ENCODE results near the gene CYP27A1. TPM values are rescaled to one million over a fixed set of nuclear protein-coding genes. Genes with fewer than 3 reads are reported as not detected.

CYP27A1 gene
- total RNA-seq, 3 donors from 2014 or later: 0.14 to 0.26 (median 0.15) TPM

GRCh38 chr2:218786133-218786532 is 4.2 kb downstream of the CYP27A1 start:
- no peaks in the 10 kb centered on the region for H3K36me3 Mint-ChIP-seq (ENCODE audit: insufficient read depth)
- ATAC-seq (no peak), DNase-seq (no peak)
- H3K4me1 Mint-ChIP-seq (ENCODE audit: low read depth): peaks cover 3% of the 10 kb centered on the region
- H3K27me3 Mint-ChIP-seq (ENCODE audit: low read depth): peaks cover 39% of the 10 kb centered on the region
- no peak overlapping the region for H3K4me3 Mint-ChIP-seq
- H3K9me3 Mint-ChIP-seq: peaks cover 4% of the 10 kb centered on the region

GRCh38 chr2:218788529-218789255 is 6.7 kb downstream of the CYP27A1 start:
- ATAC-seq (no peak), DNase-seq (no peak)
- Mint-ChIP-seq H3K4me1 (ENCODE audit: low read depth) (no peaks in the 10 kb centered on the region), H3K36me3 (ENCODE audit: insufficient read depth) (no peaks in the 10 kb centered on the region), H3K27me3 (ENCODE audit: low read depth) (peaks cover 27% of the 10 kb centered on the region), H3K4me3 (no peak overlapping the region), H3K9me3 (peaks cover 4% of the 10 kb centered on the region)

- no peaks in the 10 kb centered on the region for H3K4me1 Mint-ChIP-seq (ENCODE audit: low read depth)
- ATAC-seq (no peak), DNase-seq (no peak)
- H3K27me3 Mint-ChIP-seq (ENCODE audit: low read depth): peaks cover 39% of the 10 kb centered on the region
- H3K36me3 Mint-ChIP-seq (ENCODE audit: insufficient read depth): no peaks in the 10 kb centered on the region
- H3K9me3 Mint-ChIP-seq: peaks cover 4% of the 10 kb centered on the region
- no peak overlapping the region for H3K4me3 Mint-ChIP-seq
These were observed 10.5 kb downstream of the CYP27A1 start for GRCh38 chr2:218792433-218792832.

GRCh38 chr2:218796691-218797090 is 14.7 kb downstream of the CYP27A1 start:
- Mint-ChIP-seq H3K4me1 (ENCODE audit: low read depth) (no peaks in the 10 kb centered on the region), H3K9me3 (no peaks in the 10 kb centered on the region), H3K36me3 (ENCODE audit: insufficient read depth) (no peaks in the 10 kb centered on the region), H3K27me3 (ENCODE audit: low read depth) (peaks cover 36% of the 10 kb centered on the region), H3K4me3 (no peak overlapping the region)
- ATAC-seq: no peak
- DNase-seq: no peak

GRCh38 chr2:218798767-218799504 is 17.0 kb downstream of the CYP27A1 start:
- Mint-ChIP-seq H3K4me3 (no peak overlapping the region), H3K4me1 (ENCODE audit: low read depth) (peaks cover 4% of the 10 kb centered on the region), H3K9me3 (no peaks in the 10 kb centered on the region), H3K36me3 (ENCODE audit: insufficient read depth) (no peaks in the 10 kb centered on the region), H3K27me3 (ENCODE audit: low read depth) (peaks cover 32% of the 10 kb centered on the region)
- DNase-seq: no peak
- ATAC-seq: no peak

GRCh38 chr2:218799990-218800389 is 18.0 kb downstream of the CYP27A1 start:
- H3K9me3 Mint-ChIP-seq: peaks cover 10% of the 10 kb centered on the region
- H3K27me3 Mint-ChIP-seq (ENCODE audit: low read depth): peaks cover 26% of the 10 kb centered on the region
- DNase-seq: no peak
- no peaks in the 10 kb centered on the region for H3K36me3 Mint-ChIP-seq (ENCODE audit: insufficient read depth)
- no peak overlapping the region for H3K4me3 Mint-ChIP-seq
- ATAC-seq: no peak
- H3K4me1 Mint-ChIP-seq (ENCODE audit: low read depth): peaks cover 4% of the 10 kb centered on the region

- no peaks in the 10 kb centered on the region for H3K36me3 Mint-ChIP-seq (ENCODE audit: insufficient read depth)
- no peak for DNase-seq
- ATAC-seq: no peak
- H3K9me3 Mint-ChIP-seq: peaks cover 18% of the 10 kb centered on the region
- H3K4me3 Mint-ChIP-seq: no peak overlapping the region
- H3K4me1 Mint-ChIP-seq (ENCODE audit: low read depth): peaks cover 4% of the 10 kb centered on the region
- H3K27me3 Mint-ChIP-seq (ENCODE audit: low read depth): peaks cover 23% of the 10 kb centered on the region
These were observed 20.5 kb downstream of the CYP27A1 start for GRCh38 chr2:218802386-218802994.

GRCh38 chr2:218804817-218805216 is 22.9 kb downstream of the CYP27A1 start:
- no peak for DNase-seq
- peaks cover 25% of the 10 kb centered on the region for H3K27me3 Mint-ChIP-seq (ENCODE audit: low read depth)
- H3K4me3 Mint-ChIP-seq: no peak overlapping the region
- ATAC-seq: no peak
- peaks cover 18% of the 10 kb centered on the region for H3K9me3 Mint-ChIP-seq
- no peaks in the 10 kb centered on the region for H3K36me3 Mint-ChIP-seq (ENCODE audit: insufficient read depth)
- peaks cover 4% of the 10 kb centered on the region for H3K4me1 Mint-ChIP-seq (ENCODE audit: low read depth)

GRCh38 chr2:218805627-218806026 is 23.7 kb downstream of the CYP27A1 start:
- peaks cover 4% of the 10 kb centered on the region for H3K4me1 Mint-ChIP-seq (ENCODE audit: low read depth)
- H3K36me3 Mint-ChIP-seq (ENCODE audit: insufficient read depth): no peaks in the 10 kb centered on the region
- no peak for ATAC-seq

GRCh38 chr2:218806346-218806978 is 24.5 kb downstream of the CYP27A1 start:
- DNase-seq: no peak
- ATAC-seq: no peak
- Mint-ChIP-seq H3K4me1 (ENCODE audit: low read depth) (peaks cover 4% of the 10 kb centered on the region), H3K27me3 (ENCODE audit: low read depth) (peaks cover 24% of the 10 kb centered on the region), H3K4me3 (no peak overlapping the region), H3K36me3 (ENCODE audit: insufficient read depth) (no peaks in the 10 kb centered on the region), H3K9me3 (peaks cover 18% of the 10 kb centered on the region)

More at GRCh38 chr2:218805627-218806026, 23.7 kb downstream of the CYP27A1 start:
- no peak overlapping the region for H3K4me3 Mint-ChIP-seq
- H3K9me3 Mint-ChIP-seq: peaks cover 18% of the 10 kb centered on the region
- DNase-seq: no peak
- peaks cover 22% of the 10 kb centered on the region for H3K27me3 Mint-ChIP-seq (ENCODE audit: low read depth)

GRCh38 chr2:218807626-218808025 is 25.7 kb downstream of the CYP27A1 start:
- H3K4me3 Mint-ChIP-seq: no peak overlapping the region
- no peaks in the 10 kb centered on the region for H3K36me3 Mint-ChIP-seq (ENCODE audit: insufficient read depth)
- peaks cover 27% of the 10 kb centered on the region for H3K27me3 Mint-ChIP-seq (ENCODE audit: low read depth)
- peaks cover 18% of the 10 kb centered on the region for H3K9me3 Mint-ChIP-seq
- H3K4me1 Mint-ChIP-seq (ENCODE audit: low read depth): no peaks in the 10 kb centered on the region
- ATAC-seq (no peak), DNase-seq (no peak)

- H3K27me3 Mint-ChIP-seq (ENCODE audit: low read depth): peaks cover 37% of the 10 kb centered on the region
- ATAC-seq (no peak), DNase-seq (no peak)
- no peaks in the 10 kb centered on the region for H3K4me1 Mint-ChIP-seq (ENCODE audit: low read depth)
- no peaks in the 10 kb centered on the region for H3K36me3 Mint-ChIP-seq (ENCODE audit: insufficient read depth)
- H3K4me3 Mint-ChIP-seq: no peak overlapping the region
- peaks cover 13% of the 10 kb centered on the region for H3K9me3 Mint-ChIP-seq
These were observed 27.6 kb downstream of the CYP27A1 start for GRCh38 chr2:218809515-218809914.

- Mint-ChIP-seq H3K9me3 (peaks cover 5% of the 10 kb centered on the region), H3K27me3 (ENCODE audit: low read depth) (peaks cover 37% of the 10 kb centered on the region), H3K36me3 (ENCODE audit: insufficient read depth) (no peaks in the 10 kb centered on the region), H3K4me1 (ENCODE audit: low read depth) (no peaks in the 10 kb centered on the region), H3K4me3 (no peak overlapping the region)
- DNase-seq (no peak), ATAC-seq (no peak)
These were observed 28.3 kb downstream of the CYP27A1 start for GRCh38 chr2:218810256-218810655.

- H3K36me3 Mint-ChIP-seq (ENCODE audit: insufficient read depth): no peaks in the 10 kb centered on the region
- no peaks in the 10 kb centered on the region for H3K9me3 Mint-ChIP-seq
- H3K4me1 Mint-ChIP-seq (ENCODE audit: low read depth): no peaks in the 10 kb centered on the region
- ATAC-seq (no peak), DNase-seq (no peak)
- H3K4me3 Mint-ChIP-seq: no peak overlapping the region
- peaks cover 33% of the 10 kb centered on the region for H3K27me3 Mint-ChIP-seq (ENCODE audit: low read depth)
These were observed 29.4 kb downstream of the CYP27A1 start for GRCh38 chr2:218811382-218811781.
